EH (cell line): Measurements from ENCODE around the gene DTD2.
A peak's percentile ranks its signal among the peaks of the same experiment; 100 is the strongest.
"Not testable (repeated sequence)": the region's sequence is repeated elsewhere in the genome, so short reads cannot be mapped to it uniquely, and the experiment has no call there.

Source experiments
- DNase-seq: peaks from one replicate; pipeline ENCODE4 v3.0.0-alpha.2; 2015; ENCODE audit warnings: low read depth

DTD2 gene

GRCh38 chr14:31441273-31442111, 15.8 kb downstream of the DTD2 start:
- DNase-seq = peak; percentile 88

GRCh38 chr14:31440280-31440679, 17.0 kb downstream of the DTD2 start:
- peak; percentile 21 for DNase-seq

DNA sequence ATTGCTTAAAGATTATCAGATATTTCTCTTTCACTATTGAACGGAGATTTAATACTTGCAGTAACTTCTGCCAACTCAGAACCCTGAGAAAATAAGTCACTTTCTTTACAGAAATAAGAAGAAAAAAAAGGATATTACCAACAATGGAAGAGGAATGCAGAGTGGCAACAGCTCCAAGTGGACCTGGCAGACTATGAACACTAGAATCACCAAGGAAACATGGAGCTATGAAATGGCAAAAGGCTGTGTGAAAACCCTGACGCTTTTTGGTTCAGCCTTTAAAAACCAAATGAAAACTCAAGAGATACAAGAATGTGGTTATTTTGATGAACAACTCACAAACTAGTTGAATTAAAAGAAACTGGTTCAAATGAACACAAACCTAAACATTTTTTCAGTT, 17.7 kb downstream of the DTD2 start:
- no peak for DNase-seq

- not testable (repeated sequence) for DNase-seq
These were observed 20.1 kb downstream of the DTD2 start for GRCh38 chr14:31437045-31437691.

DNA sequence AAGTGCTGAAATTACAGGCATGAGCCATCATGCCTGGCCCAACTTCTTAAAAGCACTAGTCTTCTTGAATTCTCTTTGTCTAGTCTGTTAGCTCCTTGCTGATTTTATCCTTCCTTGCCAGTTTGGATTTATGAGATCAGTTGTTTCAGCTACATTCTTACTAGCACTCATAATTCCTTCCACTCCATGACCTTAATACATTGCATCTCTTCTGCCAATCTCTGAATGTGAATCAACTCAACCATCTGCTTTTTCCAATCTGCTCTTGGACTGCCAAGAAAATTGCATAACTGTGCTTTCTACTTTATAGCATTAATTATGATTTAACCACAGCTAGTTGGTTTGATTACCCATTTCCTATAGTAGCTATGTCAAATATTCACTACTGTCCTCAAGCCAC, 22.0 kb downstream of the DTD2 start:
- DNase-seq = peak; percentile 93

- no peak for DNase-seq
These were observed 26.6 kb downstream of the DTD2 start for GRCh38 chr14:31430634-31431264.

DNA sequence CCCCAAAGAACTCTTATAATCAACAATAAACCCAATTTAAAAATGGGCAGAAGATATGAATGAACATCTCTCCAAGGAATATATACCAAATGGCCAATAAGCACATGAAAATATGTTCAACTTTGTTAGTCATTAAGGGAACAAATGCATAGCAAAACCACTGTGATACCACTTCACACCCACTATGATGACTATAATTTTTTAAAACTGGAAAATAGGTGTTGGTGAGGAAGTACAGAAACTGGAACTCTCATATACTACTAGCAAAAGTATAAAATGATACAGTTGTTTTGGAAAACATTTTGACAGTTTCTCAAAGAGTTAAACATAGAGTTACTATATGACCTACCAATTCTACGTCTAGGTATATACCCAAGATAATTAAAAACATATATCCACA, 27.5 kb downstream of the DTD2 start:
- no peak for DNase-seq

DNA sequence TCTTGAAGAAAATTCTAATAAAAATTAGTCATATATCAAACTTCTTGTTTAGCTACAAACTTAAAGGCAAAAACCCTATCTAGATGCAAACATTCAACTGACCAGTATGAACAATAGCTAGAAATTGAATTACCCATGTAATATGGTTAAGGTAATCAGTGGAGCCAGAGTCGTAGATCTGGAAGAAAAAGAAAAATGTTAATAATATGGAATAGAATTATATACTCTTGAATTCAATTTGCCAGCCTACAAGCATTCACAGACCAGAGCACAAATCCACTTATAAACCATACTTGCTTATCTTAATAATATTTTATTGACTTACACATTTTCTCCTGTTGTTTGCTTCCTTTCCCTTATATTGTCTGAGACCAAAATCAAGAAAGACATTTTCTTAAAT, 29.3 kb downstream of the DTD2 start:
- DNase-seq = no peak

- DNase-seq = no peak
These were observed 30.6 kb downstream of the DTD2 start for GRCh38 chr14:31426663-31427062.

GRCh38 chr14:31425905-31426304, 31.4 kb downstream of the DTD2 start:
- no peak for DNase-seq

GRCh38 chr14:31421200-31421599, 36.1 kb downstream of the DTD2 start:
- DNase-seq = no peak

GRCh38 chr14:31420319-31421111, 36.8 kb downstream of the DTD2 start, which contains the start of gene HEATR5A:
TSS of gene HEATR5A (minus strand) at chr14:31420550. CDS start at chr14:31402975, 17,575 bp downstream.
- DNase-seq = peak; percentile 96

DNA sequence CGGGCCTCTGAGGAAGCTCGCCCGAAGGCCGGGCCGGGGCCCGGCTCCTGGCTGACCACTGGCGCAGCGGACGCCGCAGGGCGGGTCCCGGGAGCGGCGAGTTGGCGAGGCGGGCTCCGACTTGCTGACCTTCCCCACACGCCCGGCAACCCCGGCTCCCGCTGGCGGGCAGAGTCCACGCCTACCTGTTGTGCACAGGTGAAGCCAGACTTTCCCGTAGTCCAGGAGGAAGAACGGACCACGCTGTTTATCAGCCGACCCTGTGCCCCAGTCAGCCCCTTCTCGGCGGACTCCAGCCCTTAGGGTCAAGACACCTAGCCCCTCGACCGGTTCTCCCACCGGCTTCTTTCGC, 37.4 kb downstream of the DTD2 start:
- peak; percentile 71 for DNase-seq

- DNase-seq = peak; percentile 22
These were observed 37.9 kb downstream of the DTD2 start for GRCh38 chr14:31419179-31419966.

DNA sequence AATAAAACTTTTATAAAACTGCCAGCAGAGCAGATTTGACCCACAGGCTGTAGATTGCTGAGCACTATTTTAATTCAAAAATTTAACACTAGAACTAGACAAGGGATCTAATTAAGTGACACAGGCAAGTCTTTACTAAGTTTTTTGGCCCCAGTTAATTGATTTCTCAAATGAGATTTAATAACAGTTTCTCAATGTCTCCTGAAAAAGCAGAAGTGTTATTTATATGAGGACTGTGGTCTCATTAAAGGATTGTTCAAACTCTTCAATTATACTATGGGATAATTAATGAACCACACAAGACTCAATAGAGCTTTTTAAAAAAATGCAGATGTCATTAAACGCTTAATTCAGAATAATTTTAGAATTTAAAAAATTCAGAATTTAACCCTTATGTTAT, 38.9 kb downstream of the DTD2 start:
- no peak for DNase-seq

GRCh38 chr14:31414190-31414833, 43.0 kb downstream of the DTD2 start:
- DNase-seq = peak; percentile 19

GRCh38 chr14:31411218-31411727, 46.0 kb downstream of the DTD2 start:
- DNase-seq = peak; percentile 28

DNA sequence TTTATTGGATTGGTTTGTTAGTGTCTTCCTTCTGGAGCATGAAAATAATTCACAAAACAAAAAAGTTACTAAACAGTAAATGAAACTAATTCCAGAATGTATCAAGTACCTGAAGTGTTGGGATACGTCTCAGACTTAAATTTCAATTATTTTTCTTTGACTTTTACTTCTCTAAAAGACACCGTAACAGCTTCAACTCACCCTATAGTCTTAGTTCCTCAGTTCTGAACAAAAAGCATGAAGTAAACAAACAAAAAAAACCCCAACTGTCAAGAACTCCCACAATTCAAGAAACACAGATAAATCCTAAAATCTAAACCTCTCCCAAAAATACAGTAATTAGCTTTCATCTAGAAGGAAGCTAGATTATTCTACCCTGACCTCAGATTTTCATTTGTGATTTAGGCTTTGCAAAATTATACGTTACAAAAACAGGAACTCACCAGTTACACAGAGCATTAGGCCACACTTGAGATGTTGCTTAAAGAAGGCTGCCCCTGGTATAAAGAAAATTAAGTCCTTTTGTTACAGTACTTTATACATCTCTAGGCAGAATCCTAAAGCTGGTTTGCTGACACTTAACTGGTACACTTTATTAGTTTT, 47.2 kb downstream of the DTD2 start:
- DNase-seq = no peak

- DNase-seq = no peak
These were observed 48.9 kb downstream of the DTD2 start for GRCh38 chr14:31408421-31408820.

DNA sequence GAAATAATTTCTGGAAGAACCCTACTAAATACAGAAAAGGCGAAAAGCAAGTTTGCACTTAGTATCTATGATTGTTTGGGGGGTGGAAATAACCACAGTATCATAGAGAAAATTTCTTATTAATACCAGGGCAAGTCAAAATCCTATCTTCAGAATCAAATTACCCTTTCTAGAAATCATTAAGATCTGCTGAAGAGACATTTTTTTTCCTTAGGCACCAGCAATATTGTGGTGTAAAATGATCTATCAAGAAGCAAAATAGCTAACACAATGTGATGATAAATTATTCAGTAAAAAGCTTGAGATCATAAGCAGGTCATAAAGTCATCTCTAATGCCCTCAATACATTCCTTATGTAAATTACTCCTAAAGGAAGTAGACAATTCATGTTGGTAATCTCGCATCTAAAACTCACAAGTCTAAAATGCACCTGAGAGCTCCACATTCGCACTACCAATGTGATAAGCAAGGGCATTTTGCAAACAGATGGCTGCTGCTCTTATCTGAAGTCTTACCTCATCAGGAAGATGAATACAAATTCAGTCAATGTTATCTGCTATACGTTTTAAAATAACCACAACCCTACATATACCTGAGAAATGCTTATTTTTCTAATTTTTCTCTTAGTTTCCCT, 51.6 kb downstream of the DTD2 start:
- DNase-seq = no peak
